Neural cell (in vitro differentiated cells): Measurements from ENCODE around the gene TNFRSF8. TPM values are rescaled to one million over a fixed set of nuclear protein-coding genes. Genes with fewer than 3 reads are reported as not detected.

Experiments used
- H2AFZ ChIP-seq: fragments of 200-600, 300-800 bp; sonication (generic), shearing (Covaris generic); 2 replicates; pipeline ENCODE4 v1.6.0; 2014; ENCODE audit warnings: low read depth, mild to moderate bottlenecking, antibody characterized with exemption, low read length, moderate library complexity
- H3F3A ChIP-seq: fragments of 200-600 bp; shearing (Covaris generic); 2 replicates; pipeline ENCODE4 v1.6.1; 2016; ENCODE audit warnings: mild to moderate bottlenecking, moderate library complexity, mixed read lengths, antibody characterized with exemption, low read length; ENCODE audit not compliant: insufficient read depth, poor library complexity, severe bottlenecking
- H3K27ac ChIP-seq: fragments of 200-600, 300-800 bp; sonication (generic), shearing (Covaris generic); 2 replicates; pipeline ENCODE4 v1.5.1; 2014; ENCODE audit warnings: mild to moderate bottlenecking, low read length, moderate library complexity
- H3K27me3 ChIP-seq: fragments of 300-800, 200-600 bp; sonication (generic), shearing (Covaris generic); 2 replicates; pipeline ENCODE4 v1.6.0; 2014; ENCODE audit warnings: mild to moderate bottlenecking, low read depth, low read length, moderate library complexity; ENCODE audit not compliant: insufficient read depth
- H3K36me3 ChIP-seq: fragments of 300-800, 200-600 bp; sonication (generic), shearing (Covaris generic); 2 replicates; pipeline ENCODE4 v1.5.1; 2014; ENCODE audit warnings: mild to moderate bottlenecking, antibody characterized with exemption, low read length, moderate library complexity; ENCODE audit not compliant: insufficient read depth
- H3K4me2 ChIP-seq: fragments of 300-800, 200-600 bp; sonication (generic), shearing (Covaris generic); 2 replicates; pipeline ENCODE4 v1.6.0; 2014; ENCODE audit warnings: mild to moderate bottlenecking, low read length
- H3K4me3 ChIP-seq: fragments of 300-800, 200-600 bp; sonication (generic), shearing (Covaris generic); 2 replicates; pipeline ENCODE4 v1.5.1; 2014; ENCODE audit warnings: mild to moderate bottlenecking, low read length, moderate library complexity
- H3K79me2 ChIP-seq: fragments of 200-600 bp; shearing (Covaris generic); replicated peaks from 2 replicates; pipeline ENCODE4 v1.6.0; 2014; ENCODE audit warnings: mild to moderate bottlenecking, low read length, moderate library complexity; ENCODE audit not compliant: insufficient read depth
- H3K9ac ChIP-seq: fragments of 300-800, 200-600 bp; sonication (generic), shearing (Covaris generic); 2 replicates; pipeline ENCODE4 v1.6.1; 2016; ENCODE audit warnings: mild to moderate bottlenecking, low read length, mixed read lengths
- H3K9me2 ChIP-seq: fragments of 200-600 bp; shearing (Covaris generic); 2 replicates; pipeline ENCODE4 v1.6.1; 2016; ENCODE audit warnings: mild to moderate bottlenecking, low read length, mixed read lengths; ENCODE audit not compliant: insufficient read depth
- H3K9me3 ChIP-seq: fragments of 200-600, 300-800 bp; sonication (generic), shearing (Covaris generic); 2 replicates; pipeline ENCODE4 v1.6.1; 2016; ENCODE audit warnings: mild to moderate bottlenecking, mixed run types, low read length, moderate library complexity, mixed read lengths
- H4K20me1 ChIP-seq: fragments of 200-600 bp; shearing (Covaris generic); 2 replicates; pipeline ENCODE4 v1.6.1; 2016; ENCODE audit warnings: mild to moderate bottlenecking, mixed run types; ENCODE audit not compliant: insufficient read depth
- EP300 ChIP-seq: fragments of 450-650 bp; conservative IDR thresholded peaks from 2 replicates; pipeline ENCODE4 v1.6.1; 2014; ENCODE audit warnings: antibody characterized with exemption, mild to moderate bottlenecking, moderate library complexity; ENCODE audit not compliant: poor library complexity, severe bottlenecking
- EZH2 ChIP-seq: fragments of 200-600, 300-800 bp; shearing (Covaris generic), sonication (generic); IDR thresholded peaks from 2 replicates; pipeline ENCODE4 v1.6.1; 2014; ENCODE audit warnings: antibody characterized with exemption, low read length, borderline replicate concordance, mild to moderate bottlenecking; ENCODE audit not compliant: insufficient read depth, poor library complexity, severe bottlenecking
- MXI1 ChIP-seq: fragments of 450-650 bp; conservative IDR thresholded peaks from 2 replicates; pipeline ENCODE4 v1.6.1; 2014; ENCODE audit warnings: antibody characterized with exemption, mild to moderate bottlenecking; ENCODE audit not compliant: poor library complexity, severe bottlenecking
- POLR2AphosphoS5 ChIP-seq: IDR thresholded peaks from 2 replicates; pipeline ENCODE4 v1.6.1; 2012
- RAD21 ChIP-seq: fragments of 450-650 bp; conservative IDR thresholded peaks from 2 replicates; pipeline ENCODE4 v1.6.1; 2014; ENCODE audit warnings: antibody characterized with exemption, mild to moderate bottlenecking, moderate library complexity
- TAF1 ChIP-seq: IDR thresholded peaks from 2 replicates; pipeline ENCODE4 v1.6.1; 2012; ENCODE audit warnings: low read depth
- polyA plus RNA-seq: library from polyadenylated mRNA; depleted of rRNA; stranded (reverse); fragments of >200 nt; gene quantifications from 2 replicates; pipeline ENCODE4 v1.2.3, GENCODE V29; 2014
- TF ChIP-seq, protein P1 (sequence below): fragments of 450-650 bp; IDR thresholded peaks from 2 replicates; pipeline ENCODE4 v1.5.1; 2014; ENCODE audit warnings: antibody characterized with exemption, mild to moderate bottlenecking, moderate library complexity; ENCODE audit not compliant: poor library complexity, severe bottlenecking
- TF ChIP-seq, protein P2 (sequence below): IDR thresholded peaks from 2 replicates; pipeline ENCODE4 v1.6.1; 2012; ENCODE audit warnings: borderline replicate concordance

The TNFRSF8 gene
- polyA plus RNA-seq, 1 donor from 2014 or later: not detected

DNA sequence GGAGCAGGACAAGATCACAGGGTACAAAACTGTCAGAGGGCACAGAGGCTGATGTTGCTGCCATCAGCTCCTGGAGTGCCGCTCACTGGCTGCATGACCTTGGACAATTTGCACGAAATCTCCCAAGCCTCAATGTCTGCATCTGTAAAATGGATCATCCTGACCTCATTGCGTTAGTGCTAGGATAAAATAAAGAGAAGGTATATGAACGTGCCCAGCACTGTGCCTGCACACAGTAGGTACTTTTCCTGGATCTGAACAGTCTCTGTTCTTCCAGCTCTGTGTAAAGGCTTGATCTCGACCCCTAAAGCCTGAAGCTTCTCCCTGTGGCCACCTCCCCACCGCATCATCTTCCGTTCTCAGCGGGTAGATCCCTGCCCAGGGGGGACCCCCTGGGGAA lies 116.6 kb downstream of the TNFRSF8 start:
- Histone ChIP-seq H4K20me1 (no peaks in the 10 kb centered on the region), H3K79me2 (no peaks in the 10 kb centered on the region), H3K4me2 (no peak overlapping the region), H3K9ac (no peak overlapping the region), H3K4me3 (no peak overlapping the region), H3K27ac (no peak overlapping the region), H3K36me3 (no peaks in the 10 kb centered on the region), H3K9me2 (no peaks in the 10 kb centered on the region), H3F3A (no peaks in the 10 kb centered on the region), H2AFZ (no peak overlapping the region), H3K9me3 (no peaks in the 10 kb centered on the region), H3K27me3 (no peaks in the 10 kb centered on the region)
- no peak for TF ChIP-seq EZH2
- TF ChIP-seq POLR2AphosphoS5: no peak
- TF ChIP-seq, protein P1, sequence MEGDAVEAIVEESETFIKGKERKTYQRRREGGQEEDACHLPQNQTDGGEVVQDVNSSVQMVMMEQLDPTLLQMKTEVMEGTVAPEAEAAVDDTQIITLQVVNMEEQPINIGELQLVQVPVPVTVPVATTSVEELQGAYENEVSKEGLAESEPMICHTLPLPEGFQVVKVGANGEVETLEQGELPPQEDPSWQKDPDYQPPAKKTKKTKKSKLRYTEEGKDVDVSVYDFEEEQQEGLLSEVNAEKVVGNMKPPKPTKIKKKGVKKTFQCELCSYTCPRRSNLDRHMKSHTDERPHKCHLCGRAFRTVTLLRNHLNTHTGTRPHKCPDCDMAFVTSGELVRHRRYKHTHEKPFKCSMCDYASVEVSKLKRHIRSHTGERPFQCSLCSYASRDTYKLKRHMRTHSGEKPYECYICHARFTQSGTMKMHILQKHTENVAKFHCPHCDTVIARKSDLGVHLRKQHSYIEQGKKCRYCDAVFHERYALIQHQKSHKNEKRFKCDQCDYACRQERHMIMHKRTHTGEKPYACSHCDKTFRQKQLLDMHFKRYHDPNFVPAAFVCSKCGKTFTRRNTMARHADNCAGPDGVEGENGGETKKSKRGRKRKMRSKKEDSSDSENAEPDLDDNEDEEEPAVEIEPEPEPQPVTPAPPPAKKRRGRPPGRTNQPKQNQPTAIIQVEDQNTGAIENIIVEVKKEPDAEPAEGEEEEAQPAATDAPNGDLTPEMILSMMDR: no peak

DNA sequence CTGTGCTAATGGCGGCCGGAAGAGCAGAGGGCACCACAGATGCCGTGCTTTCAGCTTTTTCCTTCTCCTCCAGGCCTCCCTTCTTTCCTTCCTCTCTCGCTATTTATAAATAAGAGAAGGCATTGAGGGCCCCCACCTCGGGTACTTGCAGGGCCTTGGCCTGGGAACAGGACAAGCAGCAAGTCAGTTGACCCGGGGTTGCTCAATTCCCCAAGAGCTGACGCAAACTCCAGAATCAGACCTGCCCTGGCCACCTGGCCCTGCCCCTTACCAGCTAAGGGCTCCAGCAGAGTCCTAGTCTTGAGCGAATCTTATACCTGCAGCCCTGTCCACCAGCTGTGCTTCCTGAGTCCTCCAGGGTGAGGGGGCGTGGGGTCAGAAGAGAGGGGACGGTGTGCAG lies 117.2 kb downstream of the TNFRSF8 start:
- H3F3A ChIP-seq: no peaks in the 10 kb centered on the region
- H3K4me2 ChIP-seq: no peak overlapping the region
- no peaks in the 10 kb centered on the region for H4K20me1 ChIP-seq
- no peak overlapping the region for H2AFZ ChIP-seq
- H3K9me2 ChIP-seq: no peaks in the 10 kb centered on the region
- no peak for TF ChIP-seq MXI1
- H3K79me2 ChIP-seq: no peaks in the 10 kb centered on the region
- H3K36me3 ChIP-seq: no peaks in the 10 kb centered on the region
- no peaks in the 10 kb centered on the region for H3K9me3 ChIP-seq
- H3K27me3 ChIP-seq: no peaks in the 10 kb centered on the region
- no peak overlapping the region for H3K27ac ChIP-seq
- H3K4me3 ChIP-seq: no peak overlapping the region
- no peak overlapping the region for H3K9ac ChIP-seq

DNA sequence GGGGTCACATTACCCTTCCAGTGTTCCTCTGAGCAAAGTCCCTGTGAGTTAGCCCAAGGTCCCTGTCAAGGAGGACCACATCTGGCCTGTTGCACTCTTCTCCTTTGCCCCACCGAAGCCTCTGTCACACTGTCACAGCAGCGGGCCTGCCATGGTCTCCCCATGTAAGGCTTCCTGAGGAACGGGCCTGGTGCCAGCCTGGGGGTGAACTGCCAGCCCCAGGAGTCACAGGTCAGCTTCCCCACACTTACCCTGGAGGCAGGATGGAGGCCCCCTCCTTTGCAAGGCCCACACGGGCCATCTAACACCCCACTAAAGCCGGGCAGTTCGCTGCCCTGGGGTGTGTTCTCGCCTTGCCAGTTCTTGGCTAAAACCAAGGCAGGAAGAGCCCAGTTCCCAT lies 117.8 kb downstream of the TNFRSF8 start:
- Histone ChIP-seq H3K9ac (no peak overlapping the region), H4K20me1 (no peaks in the 10 kb centered on the region), H3F3A (no peaks in the 10 kb centered on the region), H3K79me2 (no peaks in the 10 kb centered on the region), H2AFZ (no peak overlapping the region), H3K4me2 (no peak overlapping the region), H3K4me3 (no peak overlapping the region), H3K27ac (no peak overlapping the region), H3K36me3 (no peaks in the 10 kb centered on the region), H3K9me2 (no peaks in the 10 kb centered on the region), H3K27me3 (no peaks in the 10 kb centered on the region), H3K9me3 (no peaks in the 10 kb centered on the region)
- TF ChIP-seq EP300 (no peak), EZH2 (no peak), RAD21 (no peak), TAF1 (no peak), POLR2AphosphoS5 (no peak)
- TF ChIP-seq, protein P2, sequence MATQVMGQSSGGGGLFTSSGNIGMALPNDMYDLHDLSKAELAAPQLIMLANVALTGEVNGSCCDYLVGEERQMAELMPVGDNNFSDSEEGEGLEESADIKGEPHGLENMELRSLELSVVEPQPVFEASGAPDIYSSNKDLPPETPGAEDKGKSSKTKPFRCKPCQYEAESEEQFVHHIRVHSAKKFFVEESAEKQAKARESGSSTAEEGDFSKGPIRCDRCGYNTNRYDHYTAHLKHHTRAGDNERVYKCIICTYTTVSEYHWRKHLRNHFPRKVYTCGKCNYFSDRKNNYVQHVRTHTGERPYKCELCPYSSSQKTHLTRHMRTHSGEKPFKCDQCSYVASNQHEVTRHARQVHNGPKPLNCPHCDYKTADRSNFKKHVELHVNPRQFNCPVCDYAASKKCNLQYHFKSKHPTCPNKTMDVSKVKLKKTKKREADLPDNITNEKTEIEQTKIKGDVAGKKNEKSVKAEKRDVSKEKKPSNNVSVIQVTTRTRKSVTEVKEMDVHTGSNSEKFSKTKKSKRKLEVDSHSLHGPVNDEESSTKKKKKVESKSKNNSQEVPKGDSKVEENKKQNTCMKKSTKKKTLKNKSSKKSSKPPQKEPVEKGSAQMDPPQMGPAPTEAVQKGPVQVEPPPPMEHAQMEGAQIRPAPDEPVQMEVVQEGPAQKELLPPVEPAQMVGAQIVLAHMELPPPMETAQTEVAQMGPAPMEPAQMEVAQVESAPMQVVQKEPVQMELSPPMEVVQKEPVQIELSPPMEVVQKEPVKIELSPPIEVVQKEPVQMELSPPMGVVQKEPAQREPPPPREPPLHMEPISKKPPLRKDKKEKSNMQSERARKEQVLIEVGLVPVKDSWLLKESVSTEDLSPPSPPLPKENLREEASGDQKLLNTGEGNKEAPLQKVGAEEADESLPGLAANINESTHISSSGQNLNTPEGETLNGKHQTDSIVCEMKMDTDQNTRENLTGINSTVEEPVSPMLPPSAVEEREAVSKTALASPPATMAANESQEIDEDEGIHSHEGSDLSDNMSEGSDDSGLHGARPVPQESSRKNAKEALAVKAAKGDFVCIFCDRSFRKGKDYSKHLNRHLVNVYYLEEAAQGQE: no peak
- TF ChIP-seq, protein P1: no peak
